ENCODE data around the gene LPO.

The LPO gene

GRCh38 chr17:58277107-58277801 lies 38.9 kb downstream of the LPO start:
- Mint-ChIP-seq H3K4me1 (peaks cover 8% of the 10 kb centered on the region), H3K27ac (no peak overlapping the region), H3K4me3 (no peak overlapping the region), H3K9me3 (no peaks in the 10 kb centered on the region), H3K27me3 (peaks cover 36% of the 10 kb centered on the region)
- DNase-seq: no peak
- ATAC-seq: peak; percentile 21

DNA sequence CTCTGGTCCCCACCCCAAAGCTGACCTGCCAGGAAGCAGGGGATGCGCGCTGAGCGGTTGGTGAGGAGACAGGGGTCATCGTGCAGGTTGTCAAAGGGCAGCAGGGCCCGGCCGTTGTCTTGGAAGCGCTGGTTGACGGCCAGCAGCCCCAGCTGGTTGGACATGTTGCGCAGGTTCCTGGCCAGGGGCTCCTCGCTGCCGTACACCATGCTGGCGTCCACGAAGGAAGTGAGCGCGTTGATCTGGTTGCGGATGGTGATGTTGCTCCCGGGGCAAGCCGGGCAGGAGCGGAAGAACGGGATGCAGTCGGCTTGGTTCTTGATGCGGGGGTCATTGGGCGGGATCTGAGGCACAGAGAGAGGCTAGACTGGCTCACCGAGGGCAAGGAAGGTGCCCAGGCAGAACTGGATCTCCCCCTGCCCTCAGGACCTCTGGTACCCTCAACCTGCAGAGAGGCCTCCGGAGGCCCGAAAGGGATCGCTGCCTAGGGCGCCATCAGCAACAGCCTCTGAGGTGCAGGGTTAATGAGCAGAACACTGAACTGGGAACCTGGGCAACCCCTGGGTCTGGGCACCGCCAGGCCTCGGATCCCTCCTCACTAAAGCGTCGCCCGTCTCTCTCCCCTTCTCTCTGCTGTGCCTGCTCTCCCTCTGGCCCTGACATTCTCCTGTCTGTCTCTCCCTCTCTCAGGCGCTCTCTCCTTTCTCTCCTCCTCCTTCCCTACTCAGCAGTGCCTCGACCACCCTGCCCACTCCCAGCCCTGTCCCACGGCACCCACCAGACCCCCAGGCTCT lies 39.6 kb downstream of the LPO start:
- Mint-ChIP-seq H3K9me3 (no peaks in the 10 kb centered on the region), H3K27ac (no peak overlapping the region), H3K4me3 (no peak overlapping the region), H3K27me3 (peaks cover 36% of the 10 kb centered on the region), H3K4me1 (peaks cover 8% of the 10 kb centered on the region)
- no peak for DNase-seq
- peak; percentile 21 for ATAC-seq

DNA sequence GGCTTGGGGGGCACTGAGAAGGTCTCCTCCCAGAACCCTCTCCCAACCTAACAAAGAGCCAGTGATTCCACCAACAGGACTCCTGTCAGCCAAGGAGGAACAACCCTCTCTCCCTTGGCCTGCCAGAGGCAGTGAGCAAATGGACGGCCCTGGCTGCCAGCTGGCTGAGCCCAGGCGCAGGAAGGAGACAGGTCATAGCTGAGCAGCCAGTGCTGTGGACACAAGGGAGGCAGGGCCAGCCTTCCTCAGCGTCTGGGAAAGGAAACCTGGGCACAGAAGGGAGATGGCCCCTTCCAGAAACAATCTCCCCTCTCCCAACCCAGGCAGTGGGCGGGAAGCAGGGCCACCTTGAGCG lies 40.3 kb downstream of the LPO start:
- Mint-ChIP-seq H3K4me3 (no peak overlapping the region), H3K27ac (no peak overlapping the region)

DNA sequence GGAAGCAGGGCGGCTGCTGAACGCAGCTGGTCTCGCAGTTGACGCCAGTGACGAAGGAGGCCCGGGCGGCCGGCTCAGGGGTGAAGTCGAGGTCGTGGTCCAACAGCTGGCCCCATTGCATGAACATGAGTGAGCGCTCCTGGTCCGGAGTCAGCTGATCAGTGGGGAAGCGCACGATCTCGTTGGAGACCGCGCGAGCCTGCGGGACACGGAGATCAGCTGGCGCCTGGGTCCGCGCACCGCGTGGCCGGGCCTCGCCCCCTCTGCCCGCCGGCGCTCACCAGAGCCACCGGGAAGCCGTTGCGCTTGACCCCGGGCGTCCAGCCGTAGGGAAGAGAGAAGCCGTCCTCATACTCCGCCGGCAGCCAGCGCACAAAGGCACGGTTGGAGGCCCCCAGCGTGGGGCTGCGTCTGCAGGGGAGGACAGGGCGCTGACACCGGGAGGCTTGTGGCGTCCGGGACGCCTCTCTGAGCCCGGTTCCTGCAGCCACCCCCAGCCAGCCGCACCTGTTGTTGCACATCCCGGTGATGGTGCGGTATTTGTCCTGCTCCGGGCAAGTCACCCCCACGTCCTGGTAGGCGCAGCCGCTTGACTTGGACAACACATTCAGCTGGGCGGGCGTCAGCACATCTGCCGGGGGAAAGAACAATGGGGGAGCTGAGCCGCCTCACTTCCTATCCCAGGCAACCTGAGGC lies 40.8 kb downstream of the LPO start:
- Mint-ChIP-seq H3K4me1 (peaks cover 8% of the 10 kb centered on the region), H3K4me3 (peak overlapping the region in 1 of 2 donors; percentile 30), H3K9me3 (no peaks in the 10 kb centered on the region), H3K27me3 (peaks cover 45% of the 10 kb centered on the region), H3K27ac (peak overlapping the region in 1 of 2 donors; percentile 19)
- no peak for DNase-seq
- ATAC-seq: peak; percentile 27

More for the DNA sequence above, 40.3 kb downstream of the LPO start:
- Mint-ChIP-seq H3K27me3 (peaks cover 40% of the 10 kb centered on the region), H3K9me3 (no peaks in the 10 kb centered on the region), H3K4me1 (peaks cover 8% of the 10 kb centered on the region)
- no peak for DNase-seq
- no peak for ATAC-seq

DNA sequence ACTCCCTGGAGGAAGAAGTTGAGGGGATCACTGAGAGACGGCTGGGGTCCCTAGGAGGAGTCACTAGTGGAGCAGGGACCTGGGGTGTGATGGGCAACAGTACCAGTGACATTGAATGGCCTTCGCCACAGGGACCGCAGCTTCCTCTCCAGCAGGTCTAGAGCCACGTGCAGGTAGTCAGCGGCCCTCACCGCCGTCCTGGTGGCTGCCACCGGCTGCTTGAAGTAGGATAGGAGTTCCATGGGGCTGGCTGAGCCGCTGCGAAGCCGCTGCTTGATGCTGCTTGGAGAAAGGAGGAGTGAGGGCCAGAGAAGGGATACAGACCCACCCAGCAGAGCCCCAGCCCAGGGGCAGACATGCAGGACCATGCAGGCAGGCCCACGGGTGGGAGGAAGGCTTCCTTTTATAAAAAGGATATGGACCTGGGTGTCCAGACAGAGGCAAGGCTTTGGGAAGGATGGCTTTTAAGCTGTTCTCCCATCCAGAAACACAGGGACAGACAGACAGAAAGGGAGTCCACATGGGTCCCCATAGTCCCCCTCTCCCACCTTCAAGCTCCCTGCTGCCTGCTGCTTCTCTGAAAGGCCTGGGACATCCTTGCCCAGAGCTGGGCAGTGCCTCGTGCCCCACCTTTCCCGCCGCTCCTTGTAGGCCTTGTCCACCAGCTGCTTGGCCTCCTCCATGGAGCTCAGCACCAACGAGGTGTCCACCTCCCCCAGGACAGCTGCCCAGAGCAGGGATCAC lies 41.5 kb downstream of the LPO start:
- DNase-seq (no peak), ATAC-seq (peak; percentile 41)
- Mint-ChIP-seq H3K4me1 (peaks cover 12% of the 10 kb centered on the region), H3K27me3 (peaks cover 53% of the 10 kb centered on the region), H3K9me3 (no peaks in the 10 kb centered on the region), H3K4me3 (peak overlapping the region in 1 of 2 donors; percentile 30), H3K27ac (peak overlapping the region in 1 of 2 donors; percentile 84)

DNA sequence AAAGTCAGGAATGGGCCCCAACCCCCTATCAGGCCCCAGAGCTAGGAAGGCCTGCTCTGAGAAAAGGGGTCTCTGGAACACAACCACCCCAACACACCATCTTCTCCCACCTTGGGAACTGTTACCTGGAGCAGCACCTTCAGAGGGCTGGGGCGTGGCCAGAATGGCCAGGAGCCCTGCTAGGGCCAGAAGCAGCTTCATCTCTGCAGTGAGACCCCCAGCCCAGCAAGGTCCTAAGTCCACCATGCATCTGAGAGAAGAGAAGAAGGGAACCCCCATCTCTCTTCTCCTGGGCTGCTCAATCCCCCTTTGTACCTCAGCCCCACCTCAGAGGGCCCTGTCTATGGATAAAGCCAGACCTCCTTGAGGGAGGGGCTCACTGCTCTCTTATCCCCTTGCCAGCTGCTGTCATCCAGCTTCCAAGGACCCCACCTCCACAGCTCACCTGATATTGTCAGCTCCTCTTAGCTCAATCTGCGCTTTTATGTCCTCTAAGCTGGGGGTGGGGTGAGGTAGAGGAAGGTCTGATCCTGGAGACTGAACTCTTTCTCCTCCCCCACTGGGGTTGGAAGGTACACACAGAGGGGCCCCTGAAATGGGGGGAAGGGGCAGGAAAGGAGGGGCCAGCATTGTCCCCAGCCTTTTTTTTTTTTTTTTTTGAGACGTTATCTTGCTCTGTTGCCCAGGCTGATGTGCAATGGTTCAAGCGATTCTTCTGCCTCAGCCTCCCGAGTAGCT lies 42.3 kb downstream of the LPO start, which contains the start of gene MPO:
TSS of gene MPO (minus strand) at position 456 of the 738 bp plus-strand sequence. CDS start at position 279, 177 bp downstream.
- H3K27ac Mint-ChIP-seq: peak within 1 kb of the TSS in 1 of 2 donors; percentile 84
- H3K27me3 Mint-ChIP-seq: peaks cover 59% of the 10 kb centered on the region
- peaks cover 17% of the 10 kb centered on the region for H3K4me1 Mint-ChIP-seq
- DNase-seq: no peak
- no peak within 1 kb of the TSS for H3K4me3 Mint-ChIP-seq
- no peaks in the 10 kb centered on the region for H3K9me3 Mint-ChIP-seq
- no peak for ATAC-seq

DNA sequence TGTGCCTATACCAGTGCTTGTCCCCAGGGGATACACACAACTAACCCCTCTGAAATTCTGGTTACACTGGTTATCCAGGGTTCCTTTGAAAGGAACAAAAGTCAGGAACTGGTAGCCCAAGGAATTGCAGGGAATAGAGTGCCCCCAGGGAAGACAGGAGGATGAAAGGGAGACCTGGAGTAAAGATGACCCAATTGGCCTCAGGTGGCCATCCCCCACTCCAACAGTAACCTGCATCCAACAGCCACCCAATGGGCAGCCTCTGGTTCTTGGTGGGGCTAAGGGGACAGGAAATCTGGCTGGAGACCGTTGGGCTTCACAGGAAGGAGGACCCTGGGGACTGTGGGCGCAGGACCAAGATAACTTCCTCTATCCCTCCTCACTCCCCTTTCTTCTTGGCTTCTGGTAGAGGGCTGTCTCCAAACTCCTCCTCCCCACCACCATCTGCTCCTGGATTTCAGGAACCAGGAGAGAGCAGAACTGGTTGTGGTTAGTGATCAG lies 43.2 kb downstream of the LPO start:
- peaks cover 59% of the 10 kb centered on the region for H3K27me3 Mint-ChIP-seq
- H3K9me3 Mint-ChIP-seq: no peaks in the 10 kb centered on the region
- H3K4me1 Mint-ChIP-seq: peaks cover 17% of the 10 kb centered on the region
- ATAC-seq (no peak), DNase-seq (no peak)
- no peak overlapping the region for H3K4me3 Mint-ChIP-seq
- H3K27ac Mint-ChIP-seq: no peak overlapping the region

DNA sequence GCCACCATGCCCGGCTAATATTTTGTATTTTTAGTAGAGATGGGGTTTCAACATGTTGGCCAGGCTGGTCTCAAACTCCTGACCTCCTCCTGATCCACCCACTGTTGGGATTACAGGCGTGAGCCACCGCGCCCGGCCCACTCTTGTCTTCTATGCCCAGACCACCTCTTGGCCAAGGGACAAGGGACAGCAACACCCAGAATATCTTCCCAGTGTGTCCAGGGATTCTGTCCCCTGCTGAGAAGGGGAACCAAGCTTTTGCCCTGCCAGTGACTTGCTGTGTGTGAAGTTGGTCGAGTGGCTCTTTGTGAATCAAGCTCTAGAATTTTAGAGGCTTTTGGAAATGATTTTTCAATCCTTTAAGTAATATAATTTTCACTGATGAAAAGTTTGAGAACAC lies 44.1 kb downstream of the LPO start:
- ATAC-seq (no peak), DNase-seq (no peak)
- no peak overlapping the region for H3K4me3 Mint-ChIP-seq
- no peaks in the 10 kb centered on the region for H3K9me3 Mint-ChIP-seq
- peaks cover 17% of the 10 kb centered on the region for H3K4me1 Mint-ChIP-seq
- H3K27me3 Mint-ChIP-seq: peaks cover 62% of the 10 kb centered on the region
- peak overlapping the region in 1 of 2 donors; percentile 19 for H3K27ac Mint-ChIP-seq

DNA sequence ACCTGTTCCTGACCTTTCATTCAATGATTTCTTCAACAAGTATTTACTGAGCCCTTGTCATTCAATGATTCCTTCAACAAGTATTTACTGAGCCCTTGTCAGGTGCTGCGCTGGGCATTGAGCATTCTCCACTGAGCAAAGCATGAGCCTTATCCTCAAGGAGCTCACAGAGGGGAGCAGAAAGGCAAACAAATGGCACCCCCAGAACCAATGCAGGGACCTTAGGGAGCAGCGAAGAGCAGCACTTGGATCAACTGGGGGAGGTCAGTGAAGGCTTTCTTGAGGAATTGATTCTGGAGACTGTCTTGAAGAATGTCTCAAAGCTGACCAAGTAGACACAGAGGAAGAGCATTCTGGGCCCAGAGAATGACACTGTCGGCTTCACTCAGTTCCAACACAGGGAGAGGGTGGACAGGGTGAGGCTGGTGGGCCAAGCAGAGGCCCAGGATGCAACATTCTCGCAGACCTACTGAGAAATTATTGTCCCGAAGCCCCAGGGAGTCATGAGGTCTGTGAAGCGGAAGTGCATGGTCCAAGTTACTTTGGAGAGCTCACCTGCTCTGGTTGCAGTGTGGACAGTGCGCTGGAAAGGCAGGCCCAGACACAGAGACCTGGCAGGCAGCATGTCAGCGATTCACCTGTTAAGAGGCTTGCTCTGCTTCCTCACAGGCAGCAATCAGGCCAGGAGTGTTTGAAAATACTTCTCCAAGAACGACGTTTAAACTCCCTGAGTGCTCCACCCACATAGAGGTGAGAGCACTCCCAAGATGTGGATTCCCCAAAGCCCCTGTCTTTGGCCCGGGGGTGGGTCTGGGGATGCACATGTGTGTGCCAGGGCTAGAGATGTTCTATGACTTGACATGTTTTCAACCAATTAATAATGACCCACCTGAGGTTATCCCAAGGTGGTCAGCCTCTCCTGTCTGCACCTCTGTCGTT lies 45.6 kb downstream of the LPO start:
- H3K4me1 Mint-ChIP-seq: peaks cover 17% of the 10 kb centered on the region
- no peak for ATAC-seq
- peaks cover 60% of the 10 kb centered on the region for H3K27me3 Mint-ChIP-seq
- DNase-seq: no peak
- H3K9me3 Mint-ChIP-seq: no peaks in the 10 kb centered on the region
- H3K4me3 Mint-ChIP-seq: no peak overlapping the region
- H3K27ac Mint-ChIP-seq: peak overlapping the region in 1 of 2 donors; percentile 54

- DNase-seq: no peak
- Mint-ChIP-seq H3K9me3 (no peaks in the 10 kb centered on the region), H3K4me3 (no peak overlapping the region), H3K4me1 (peaks cover 12% of the 10 kb centered on the region), H3K27me3 (peaks cover 53% of the 10 kb centered on the region), H3K27ac (peak overlapping the region; percentile 35 to 54)
- no peak for ATAC-seq
These were observed 46.4 kb downstream of the LPO start for GRCh38 chr17:58284613-58285421.

DNA sequence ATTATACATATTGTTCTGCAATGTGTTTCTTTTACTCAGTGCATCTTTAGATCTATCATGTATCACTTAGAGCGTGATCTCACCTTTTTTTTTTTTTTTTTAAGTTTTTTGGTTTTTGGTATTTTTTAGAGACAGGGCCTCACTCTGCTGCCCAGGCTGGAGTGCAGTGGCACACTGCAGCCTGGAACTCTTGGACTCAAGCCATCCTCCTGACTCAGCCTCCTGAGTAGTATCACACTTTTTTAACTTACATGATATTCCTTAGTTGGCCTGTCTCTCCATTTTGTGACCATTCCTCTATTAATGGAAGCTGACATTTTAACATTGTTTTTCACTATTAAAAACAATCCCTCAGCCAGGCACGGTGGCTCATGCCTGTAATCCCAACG lies 47.0 kb downstream of the LPO start:
- DNase-seq: no peak
- no peak overlapping the region for H3K4me3 Mint-ChIP-seq
- H3K9me3 Mint-ChIP-seq: no peaks in the 10 kb centered on the region
- H3K4me1 Mint-ChIP-seq: peaks cover 9% of the 10 kb centered on the region
- ATAC-seq: no peak
- peak overlapping the region; percentile 35 to 59 for H3K27ac Mint-ChIP-seq
- peaks cover 53% of the 10 kb centered on the region for H3K27me3 Mint-ChIP-seq

DNA sequence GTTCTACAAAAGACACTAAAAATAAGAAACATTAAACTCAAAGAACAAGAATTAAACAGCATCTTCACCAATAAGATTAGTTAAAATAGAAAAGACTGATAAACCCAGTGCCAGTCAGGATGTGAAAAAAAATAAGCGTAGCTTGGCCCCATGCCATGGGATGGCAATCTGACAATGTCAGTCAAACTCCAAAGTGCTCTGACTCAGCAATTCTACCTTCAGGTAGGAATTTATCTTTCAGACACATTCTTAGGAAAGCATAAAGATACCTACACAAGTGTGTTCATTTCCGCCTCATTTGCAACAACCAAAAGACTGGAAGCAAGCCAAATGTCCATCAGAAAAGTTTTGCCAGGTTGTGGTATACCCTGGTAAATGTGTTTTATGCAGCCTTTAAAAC lies 51.5 kb downstream of the LPO start:
- peaks cover 6% of the 10 kb centered on the region for H3K4me1 Mint-ChIP-seq
- no peaks in the 10 kb centered on the region for H3K9me3 Mint-ChIP-seq
- no peak overlapping the region for H3K27ac Mint-ChIP-seq
- DNase-seq: no peak
- ATAC-seq: no peak
- H3K4me3 Mint-ChIP-seq: no peak overlapping the region
- peaks cover 43% of the 10 kb centered on the region for H3K27me3 Mint-ChIP-seq

GRCh38 chr17:58291246-58291645 lies 52.9 kb downstream of the LPO start:
- Mint-ChIP-seq H3K27ac (no peak overlapping the region), H3K4me3 (no peak overlapping the region), H3K4me1 (no peaks in the 10 kb centered on the region), H3K9me3 (no peaks in the 10 kb centered on the region), H3K27me3 (peaks cover 36% of the 10 kb centered on the region)
- DNase-seq (no peak), ATAC-seq (no peak)

Data from stimulated activated naive CD8-positive, alpha-beta T cell treated with anti-CD3 and anti-CD28 coated beads, Interleukin-15, amount 100 ng/mL, for 72 hours (primary cell).